GM18502 (cell line): ENCODE measurements around the gene GOLGA8O.
"Not testable (repeated sequence)": the region's sequence is repeated elsewhere in the genome, so short reads cannot be mapped to it uniquely, and the experiment has no call there.

Experiments
- ATAC-seq: cut with Tn5 transposase; IDR thresholded peaks from one replicate; pipeline ENCODE4 v1.9.1; 2021; ENCODE audit warnings: mild to moderate bottlenecking; ENCODE audit not compliant: unreplicated experiment, poor library complexity

GOLGA8O gene, protein sequence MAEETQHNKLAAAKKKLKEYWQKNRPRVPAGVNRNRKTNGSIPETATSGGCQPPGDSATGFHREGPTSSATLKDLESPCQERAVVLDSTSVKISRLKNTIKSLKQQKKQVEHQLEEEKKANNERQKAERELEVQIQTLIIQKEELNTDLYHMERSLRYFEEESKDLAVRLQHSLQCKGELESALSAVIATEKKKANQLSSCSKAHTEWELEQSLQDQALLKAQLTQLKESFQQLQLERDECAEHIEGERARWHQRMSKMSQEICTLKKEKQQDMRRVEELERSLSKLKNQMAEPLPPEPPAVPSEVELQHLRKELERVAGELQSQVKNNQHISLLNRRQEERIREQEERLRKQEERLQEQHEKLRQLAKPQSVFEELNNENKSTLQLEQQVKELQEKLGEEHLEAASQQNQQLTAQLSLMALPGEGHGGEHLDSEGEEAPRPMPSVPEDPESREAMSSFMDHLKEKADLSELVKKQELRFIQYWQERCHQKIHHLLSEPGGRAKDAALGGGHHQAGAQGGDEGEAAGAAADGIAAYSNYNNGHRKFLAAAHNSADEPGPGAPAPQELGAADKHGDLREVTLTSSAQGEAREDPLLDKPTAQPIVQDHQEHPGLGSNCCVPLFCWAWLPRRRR

DNA sequence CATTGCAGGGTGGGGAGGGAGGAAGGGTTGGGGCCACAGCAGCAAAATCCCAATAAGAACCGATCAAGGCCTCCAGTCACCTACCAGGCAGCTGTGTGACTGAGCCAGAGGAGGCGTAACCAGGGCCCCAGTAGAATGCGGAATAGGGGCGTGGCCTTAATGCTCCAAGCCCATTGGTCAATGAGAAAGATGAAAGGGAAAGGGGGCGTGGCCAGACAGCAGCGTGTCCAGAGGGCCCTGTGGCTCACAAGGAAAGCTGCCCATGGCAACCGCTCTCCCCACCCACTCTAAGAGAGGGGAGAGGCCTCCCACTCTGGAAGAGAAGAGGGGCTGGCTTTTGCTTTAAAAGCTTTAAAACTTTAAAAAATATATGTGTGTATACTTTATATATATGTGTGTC lies at the start of gene GOLGA8O:
Gene GOLGA8O, minus strand, starts transcription at position 101 of the 400 bp plus-strand sequence. Its CDS starts 98 bp downstream, at position 3.
- ATAC-seq = not testable (repeated sequence)

DNA sequence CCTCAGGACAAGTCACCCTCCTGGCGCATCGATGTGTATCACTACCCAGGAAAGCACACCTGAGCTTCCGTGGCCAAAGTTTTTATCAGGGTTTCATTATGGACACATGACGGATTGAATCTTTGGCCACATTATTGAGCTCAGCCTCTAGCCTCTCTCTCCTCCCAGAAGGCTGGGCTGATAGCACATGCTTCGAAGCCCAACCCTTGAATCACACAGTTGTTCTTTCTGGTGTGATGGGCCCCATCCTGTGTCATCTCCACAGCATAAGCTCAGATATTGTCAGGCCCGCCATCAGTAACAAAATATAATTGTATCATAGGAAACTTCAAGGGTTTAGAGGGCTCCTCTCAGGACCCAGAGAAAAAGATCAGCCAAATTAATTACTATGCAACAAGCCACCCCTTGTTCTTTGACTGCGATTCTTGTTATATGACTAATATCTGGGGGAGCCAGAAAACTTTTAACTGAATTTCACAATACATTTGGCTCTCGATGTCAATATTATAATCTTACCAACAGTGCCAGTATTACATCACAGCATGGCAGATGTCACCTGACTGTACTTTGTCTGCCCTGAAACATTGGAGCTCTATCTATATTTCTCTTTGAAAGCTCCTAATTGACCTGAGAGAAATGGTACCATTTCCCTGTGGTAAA lies 48.8 kb upstream of the GOLGA8O start:
- not testable (repeated sequence) for ATAC-seq

DNA sequence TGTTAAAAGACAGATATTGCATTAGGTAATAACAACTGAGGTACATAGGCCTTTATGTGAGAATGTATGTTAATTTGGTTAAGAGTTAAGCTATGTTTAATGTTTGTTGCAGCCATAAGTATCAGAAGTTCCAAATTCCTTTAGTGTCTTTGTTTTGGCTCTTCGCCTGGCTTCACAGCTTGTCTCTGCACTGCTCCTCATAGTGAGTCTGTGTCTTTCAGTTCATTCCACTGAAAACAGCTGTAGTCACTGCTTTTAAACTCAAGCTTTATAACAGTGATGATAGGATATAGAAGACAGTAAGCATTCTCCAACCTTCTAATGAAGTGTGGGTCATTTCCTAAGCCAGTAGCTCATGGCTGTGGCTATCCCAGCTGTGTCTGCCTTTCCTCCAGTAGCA lies 47.5 kb upstream of the GOLGA8O start:
- ATAC-seq = not testable (repeated sequence)

DNA sequence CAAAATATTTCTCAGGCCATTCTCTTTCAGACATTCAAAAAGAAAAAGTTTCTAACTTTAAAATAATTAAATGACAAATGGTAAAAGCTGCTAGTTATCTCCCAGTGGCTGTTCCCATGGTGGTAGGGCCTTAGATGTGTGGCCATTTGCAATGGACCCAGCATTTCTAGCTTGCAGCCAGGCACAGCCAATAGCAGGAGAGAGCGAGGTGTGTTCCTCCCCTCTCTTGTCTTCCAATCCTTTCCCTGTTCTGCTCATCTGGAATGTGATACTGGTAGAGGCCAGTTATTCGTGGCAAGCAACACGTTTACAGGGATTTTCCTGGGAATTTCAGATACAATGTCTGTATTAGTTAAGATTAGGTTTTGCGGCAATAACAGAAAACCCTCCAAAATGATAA lies 37.3 kb upstream of the GOLGA8O start:
- ATAC-seq = not testable (repeated sequence)

DNA sequence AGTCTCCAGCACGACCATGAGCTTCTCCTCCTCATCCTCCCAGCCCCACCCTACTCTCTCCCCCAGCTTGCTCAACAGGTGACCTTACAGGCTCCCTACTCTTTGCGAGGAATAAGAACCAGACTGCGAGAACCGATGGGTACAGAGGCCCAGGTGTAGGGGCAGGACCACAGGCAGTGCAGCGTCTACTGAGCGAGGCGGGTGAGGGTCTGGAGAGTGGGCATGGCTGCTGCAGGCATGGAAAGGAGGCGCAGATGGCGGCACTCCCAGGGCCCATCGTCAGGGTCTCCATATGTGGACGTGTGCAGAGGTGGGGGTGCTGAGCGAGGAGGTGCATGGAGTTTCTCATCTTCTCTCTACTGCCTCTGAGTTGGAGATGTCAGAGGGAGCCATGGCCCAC lies 31.0 kb upstream of the GOLGA8O start:
- not testable (repeated sequence) for ATAC-seq

DNA sequence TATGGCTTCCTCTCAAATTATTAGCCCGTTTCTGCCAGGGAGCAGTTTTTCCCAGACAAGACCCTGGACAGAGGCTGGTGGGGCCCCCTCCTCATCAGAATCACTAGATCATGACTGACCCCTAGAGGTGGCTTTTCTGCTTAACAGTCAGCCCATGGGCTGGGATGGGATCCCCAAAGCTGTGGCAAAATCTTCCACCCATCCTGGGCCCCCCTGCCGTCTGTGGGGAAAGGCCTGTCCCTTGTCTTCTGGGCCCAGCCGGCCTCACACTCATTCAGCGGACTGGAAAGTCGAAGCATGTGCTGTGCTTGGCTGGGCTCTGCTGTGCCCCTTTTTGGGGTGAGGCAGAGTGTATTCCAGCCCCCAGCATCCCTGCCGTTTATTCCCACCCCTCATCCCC lies 27.9 kb upstream of the GOLGA8O start:
- ATAC-seq = not testable (repeated sequence)

DNA sequence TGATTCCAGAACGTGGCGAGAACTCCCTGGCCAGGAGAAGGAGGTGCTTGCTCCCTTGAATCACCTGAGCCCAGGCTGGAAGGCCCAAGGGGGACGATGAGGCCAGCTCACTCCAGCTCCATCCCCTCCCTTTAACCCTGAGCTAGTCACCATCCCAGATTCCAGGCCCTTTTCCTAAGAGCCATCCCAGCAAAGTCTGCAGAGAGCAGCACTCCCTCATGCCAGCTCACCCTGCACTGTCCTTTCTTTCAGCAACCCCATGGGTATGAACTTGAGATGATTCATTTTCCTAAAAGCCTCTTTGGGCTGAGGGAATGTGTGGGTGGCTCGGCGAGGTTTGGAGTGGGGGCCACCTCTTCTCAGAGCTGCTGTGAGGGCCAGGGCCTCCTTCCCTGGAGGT lies 26.2 kb upstream of the GOLGA8O start:
- ATAC-seq = not testable (repeated sequence)

DNA sequence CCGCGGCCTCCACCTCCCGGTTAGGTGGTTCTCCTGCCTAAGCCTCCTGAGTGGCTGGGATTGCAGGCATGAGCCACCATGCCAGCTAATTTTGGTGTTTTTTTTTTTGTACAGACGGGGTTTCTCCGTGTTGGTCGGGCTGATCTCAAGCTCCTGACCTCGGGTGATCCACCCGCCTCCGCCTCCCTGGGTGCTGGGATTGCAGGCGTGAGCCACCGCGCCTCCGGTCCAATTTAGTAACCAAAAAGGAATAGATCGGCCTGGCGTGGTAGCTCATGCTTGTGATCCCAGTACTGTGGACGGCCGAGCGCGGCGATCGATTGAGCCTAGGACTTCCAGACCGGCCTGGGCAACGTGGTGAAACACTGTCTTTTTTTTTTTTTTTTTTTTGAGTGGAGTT lies 12.6 kb upstream of the GOLGA8O start:
- not testable (repeated sequence) for ATAC-seq

DNA sequence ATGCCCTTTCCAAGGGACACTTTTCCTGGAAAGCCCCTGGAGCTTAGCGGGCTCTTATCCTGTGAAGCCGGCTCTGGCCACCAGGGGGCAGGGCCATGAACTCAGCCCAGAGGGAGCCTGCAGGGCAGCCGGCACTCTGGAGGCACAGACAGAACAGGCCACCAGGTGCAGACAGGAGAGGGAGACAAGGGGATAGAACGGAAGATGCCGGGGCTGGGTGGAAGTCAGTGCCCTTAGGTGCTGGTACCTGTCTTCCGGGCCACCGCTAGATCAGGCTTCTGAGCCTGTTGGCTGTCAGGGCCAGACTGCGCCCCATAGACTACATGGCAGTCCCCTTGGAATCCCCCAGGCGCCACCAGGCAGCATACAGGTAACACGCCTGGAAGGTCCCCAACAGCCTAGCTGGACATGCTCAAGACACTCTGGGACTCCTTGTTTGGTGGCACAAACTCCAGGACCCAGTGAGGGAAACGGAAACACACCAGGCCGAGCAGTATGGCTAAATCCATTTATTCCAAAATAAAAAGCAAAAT lies 14.9 kb downstream of the GOLGA8O start:
- ATAC-seq = not testable (repeated sequence)

DNA sequence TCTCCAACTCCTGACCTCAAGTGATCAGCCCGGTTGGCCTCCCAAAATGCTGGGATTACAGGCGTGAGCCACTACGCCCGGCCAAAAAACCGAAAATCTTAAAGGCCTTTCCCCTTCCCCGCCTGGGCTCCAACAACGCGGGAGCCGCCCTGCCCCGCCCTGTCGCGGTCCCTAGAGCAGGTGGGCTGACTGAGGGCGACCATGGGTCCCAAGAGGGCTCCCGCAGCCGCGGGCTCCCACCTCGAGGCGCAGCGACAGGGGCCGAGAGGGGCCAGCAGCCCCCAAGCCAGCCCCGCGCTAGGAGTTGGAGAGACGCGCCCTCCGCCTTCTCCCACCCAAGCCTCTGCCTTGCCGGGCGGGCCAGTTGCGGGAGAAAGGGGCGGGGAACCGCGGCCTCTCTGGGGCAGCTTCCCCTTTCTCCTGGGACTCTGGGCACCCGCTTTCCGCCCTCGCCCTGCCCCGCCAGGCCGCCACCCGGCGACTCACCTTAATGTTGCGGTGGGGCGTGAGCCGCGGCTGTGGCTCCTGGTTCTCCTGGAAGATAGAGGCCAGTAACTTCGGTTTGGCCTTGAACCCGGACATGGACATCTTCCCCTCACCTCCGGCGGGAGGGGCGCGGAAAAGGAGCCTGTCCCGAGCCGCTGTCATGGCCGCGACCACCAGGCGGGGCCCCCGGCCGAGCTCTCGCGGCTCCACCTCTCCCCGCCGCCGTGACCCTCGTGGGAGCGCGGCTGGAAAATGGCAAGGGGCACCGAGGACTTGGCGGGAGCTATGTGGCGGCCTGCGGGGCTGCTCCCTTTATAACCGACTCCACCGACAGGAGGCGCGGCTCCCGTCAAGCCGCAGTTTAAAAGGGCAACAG lies 21.1 kb downstream of the GOLGA8O start:
- ATAC-seq = not testable (repeated sequence)

DNA sequence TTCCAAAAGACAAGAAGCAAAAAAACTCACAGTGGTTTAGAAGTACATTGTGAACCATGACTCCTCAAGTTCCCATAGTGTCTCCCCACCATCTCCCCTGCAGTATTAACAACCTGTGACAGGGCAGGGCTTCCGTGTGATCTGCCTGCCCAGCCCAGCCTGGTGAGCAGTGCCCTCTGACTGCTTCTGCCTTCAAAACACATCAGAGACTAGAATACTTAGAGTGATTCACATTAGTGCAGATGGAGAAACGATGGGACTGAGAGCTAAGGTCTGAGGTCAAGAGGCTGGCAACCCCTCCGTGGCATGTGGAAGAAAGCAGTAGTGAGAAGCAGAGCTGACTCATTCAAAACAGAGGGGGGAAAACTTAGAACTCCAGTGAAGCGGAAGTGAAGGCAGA lies 27.8 kb downstream of the GOLGA8O start:
- ATAC-seq = not testable (repeated sequence)

DNA sequence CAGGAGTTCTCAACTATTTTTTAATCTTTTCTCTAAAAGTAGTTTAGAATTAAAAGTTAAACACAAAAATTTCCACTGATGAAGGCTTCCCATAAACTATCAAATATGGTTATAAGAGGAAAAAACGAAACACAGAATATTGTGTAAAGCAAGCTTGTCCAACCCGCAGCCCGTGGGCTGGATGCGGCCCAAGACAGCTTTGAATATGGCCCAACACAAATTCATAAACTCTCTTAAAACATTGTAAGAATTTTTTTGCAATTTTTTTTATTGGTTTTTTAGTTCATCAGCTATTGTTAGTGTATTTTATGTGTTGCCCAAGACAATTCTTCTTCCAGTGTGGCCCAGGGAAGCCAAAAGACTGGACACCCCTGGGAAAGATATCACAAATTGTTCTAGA lies 28.9 kb downstream of the GOLGA8O start:
- not testable (repeated sequence) for ATAC-seq

DNA sequence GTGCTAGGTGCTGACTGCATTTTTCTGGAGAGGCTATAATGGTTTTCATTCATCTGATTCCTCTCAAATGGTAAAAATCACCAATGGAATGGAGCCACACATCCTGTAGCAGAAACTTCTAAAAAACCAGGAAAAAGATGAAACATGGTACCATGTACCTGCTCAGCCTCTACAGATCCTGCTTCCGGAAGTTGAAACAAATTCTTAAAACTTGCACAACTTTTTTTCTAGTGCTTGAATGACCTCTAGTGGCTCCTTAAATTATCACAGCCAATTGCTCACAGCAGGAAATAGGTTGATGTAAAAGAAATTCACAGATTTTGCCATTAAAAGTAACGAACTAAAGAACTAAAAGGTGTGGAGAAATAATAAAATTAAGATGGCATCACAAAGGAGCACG lies 47.5 kb downstream of the GOLGA8O start:
- ATAC-seq = not testable (repeated sequence)

DNA sequence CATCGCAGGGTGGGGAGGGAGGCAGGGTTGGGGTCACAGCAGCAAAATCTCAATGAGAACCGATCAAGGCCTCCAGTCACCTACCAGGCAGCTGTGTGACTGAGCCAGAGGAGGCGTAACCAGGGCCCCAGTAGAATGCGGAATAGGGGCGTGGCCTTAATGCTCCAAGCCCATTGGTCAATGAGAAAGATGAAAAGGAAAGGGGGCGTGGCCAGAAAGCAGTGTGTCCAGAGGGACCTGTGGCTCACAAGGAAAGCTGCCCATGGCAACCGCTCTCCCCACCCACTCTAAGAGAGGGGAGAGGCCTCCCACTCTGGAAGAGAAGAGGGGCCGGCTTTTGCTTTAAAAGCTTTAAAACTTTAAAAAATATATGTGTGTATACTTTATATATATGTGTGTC lies 52.2 kb downstream of the GOLGA8O start, which contains the start of gene GOLGA8K:
Gene GOLGA8K, minus strand, starts transcription at position 101 of the 400 bp plus-strand sequence. Its CDS starts 98 bp downstream, at position 3.
- ATAC-seq = not testable (repeated sequence)

DNA sequence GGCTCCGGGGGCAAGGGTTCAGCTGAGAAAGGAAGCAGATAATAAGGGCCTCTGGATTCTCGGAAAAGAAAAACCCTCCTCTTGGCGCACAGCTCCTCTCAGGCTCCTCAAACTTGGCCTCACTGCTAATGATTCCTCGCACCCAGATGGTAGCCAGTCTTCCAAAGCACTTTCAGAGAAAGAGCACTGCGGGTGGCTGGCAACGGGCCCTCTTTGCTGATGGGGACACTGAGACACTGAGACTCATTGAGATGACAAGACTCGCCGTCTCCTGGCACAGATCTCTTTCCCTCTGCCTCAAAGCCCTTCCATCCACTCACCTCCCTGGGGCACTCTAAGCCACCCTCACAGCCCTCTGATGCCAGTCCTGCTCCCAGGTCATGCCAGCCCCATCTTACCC lies 58.9 kb downstream of the GOLGA8O start:
- ATAC-seq = not testable (repeated sequence)
